Measurements from ENCODE around the gene RPS24.

RPS24 gene

GRCh38 chr10:78004215-78005026, 29.2 kb upstream of the RPS24 start:
- TF ChIP-seq, protein P1, sequence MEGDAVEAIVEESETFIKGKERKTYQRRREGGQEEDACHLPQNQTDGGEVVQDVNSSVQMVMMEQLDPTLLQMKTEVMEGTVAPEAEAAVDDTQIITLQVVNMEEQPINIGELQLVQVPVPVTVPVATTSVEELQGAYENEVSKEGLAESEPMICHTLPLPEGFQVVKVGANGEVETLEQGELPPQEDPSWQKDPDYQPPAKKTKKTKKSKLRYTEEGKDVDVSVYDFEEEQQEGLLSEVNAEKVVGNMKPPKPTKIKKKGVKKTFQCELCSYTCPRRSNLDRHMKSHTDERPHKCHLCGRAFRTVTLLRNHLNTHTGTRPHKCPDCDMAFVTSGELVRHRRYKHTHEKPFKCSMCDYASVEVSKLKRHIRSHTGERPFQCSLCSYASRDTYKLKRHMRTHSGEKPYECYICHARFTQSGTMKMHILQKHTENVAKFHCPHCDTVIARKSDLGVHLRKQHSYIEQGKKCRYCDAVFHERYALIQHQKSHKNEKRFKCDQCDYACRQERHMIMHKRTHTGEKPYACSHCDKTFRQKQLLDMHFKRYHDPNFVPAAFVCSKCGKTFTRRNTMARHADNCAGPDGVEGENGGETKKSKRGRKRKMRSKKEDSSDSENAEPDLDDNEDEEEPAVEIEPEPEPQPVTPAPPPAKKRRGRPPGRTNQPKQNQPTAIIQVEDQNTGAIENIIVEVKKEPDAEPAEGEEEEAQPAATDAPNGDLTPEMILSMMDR (conservative IDR thresholded peaks at IDR 0.05; ENCODE audit: low read depth, low read length) = no peak
- H3K4me1 ChIP-seq (ENCODE audit: low read depth, poor library complexity, severe bottlenecking) = no peaks in the 10 kb centered on the region
- no peak overlapping the region for H3K9ac ChIP-seq
- H3K36me3 ChIP-seq (ENCODE audit: insufficient read depth) = no peaks in the 10 kb centered on the region; the same call in 1 of the 2 replicates
- H3K27ac ChIP-seq = no peak overlapping the region
- no peak overlapping the region for H3K4me3 ChIP-seq (IDR thresholded peaks at IDR 0.05; ENCODE audit: insufficient read depth, low read depth, low read length)
- H3K79me2 ChIP-seq (ENCODE audit: insufficient read depth, low read depth) = no peaks in the 10 kb centered on the region
- no peaks in the 10 kb centered on the region for H4K20me1 ChIP-seq (ENCODE audit: insufficient read depth)
- H3K27me3 ChIP-seq (ENCODE audit: insufficient read depth, low read depth) = no peaks in the 10 kb centered on the region
- no peak overlapping the region for H3K4me2 ChIP-seq
- no peak overlapping the region for H2AFZ ChIP-seq (ENCODE audit: low read depth)

- H3K79me2 ChIP-seq (ENCODE audit: insufficient read depth, low read depth) = no peaks in the 10 kb centered on the region
- no peak overlapping the region for H2AFZ ChIP-seq (ENCODE audit: low read depth)
- H3K4me2 ChIP-seq = no peak overlapping the region
- no peaks in the 10 kb centered on the region for H3K27me3 ChIP-seq (ENCODE audit: insufficient read depth, low read depth)
- no peaks in the 10 kb centered on the region for H3K4me1 ChIP-seq (ENCODE audit: low read depth, poor library complexity, severe bottlenecking)
- no peaks in the 10 kb centered on the region for H4K20me1 ChIP-seq (ENCODE audit: insufficient read depth)
- no peak overlapping the region for H3K27ac ChIP-seq
- no peaks in the 10 kb centered on the region; the same call in 1 of the 2 replicates for H3K36me3 ChIP-seq (ENCODE audit: insufficient read depth)
- TF ChIP-seq, protein P1 (conservative IDR thresholded peaks at IDR 0.05; ENCODE audit: low read depth, low read length) = no peak
- H3K9ac ChIP-seq = no peak overlapping the region
- H3K4me3 ChIP-seq (IDR thresholded peaks at IDR 0.05; ENCODE audit: insufficient read depth, low read depth, low read length) = no peak overlapping the region
These were observed 26.5 kb upstream of the RPS24 start for GRCh38 chr10:78007172-78007571.

DNA sequence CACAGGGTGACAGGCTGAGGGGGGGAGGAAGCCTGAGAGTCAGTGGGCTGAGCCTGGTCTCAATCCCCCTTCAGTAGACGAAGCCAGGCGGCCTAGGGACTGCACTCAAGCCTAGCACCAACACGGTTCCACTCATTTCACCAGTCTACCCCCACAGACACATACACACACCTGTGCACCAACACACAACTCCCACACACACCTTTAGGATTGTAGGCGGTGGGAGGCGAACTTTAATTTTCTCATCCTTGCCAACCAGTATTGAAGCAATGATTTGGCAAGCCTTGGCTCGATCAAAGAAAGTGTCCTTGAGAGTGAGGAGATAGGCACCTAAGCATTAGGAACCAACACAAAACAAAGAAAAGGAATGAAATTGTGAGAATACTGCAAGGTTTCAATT, 24.0 kb upstream of the RPS24 start:
- Histone ChIP-seq H3K36me3 (ENCODE audit: insufficient read depth) (no peaks in the 10 kb centered on the region; the same call in 1 of the 2 replicates), H3K4me2 (no peak overlapping the region), H3K9ac (no peak overlapping the region), H2AFZ (ENCODE audit: low read depth) (no peak overlapping the region), H3K27me3 (ENCODE audit: insufficient read depth, low read depth) (no peaks in the 10 kb centered on the region), H3K79me2 (ENCODE audit: insufficient read depth, low read depth) (no peaks in the 10 kb centered on the region), H3K4me1 (ENCODE audit: low read depth, poor library complexity, severe bottlenecking) (no peaks in the 10 kb centered on the region), H3K27ac (no peak overlapping the region), H3K4me3 (IDR thresholded peaks at IDR 0.05; ENCODE audit: insufficient read depth, low read depth, low read length) (no peak overlapping the region), H4K20me1 (ENCODE audit: insufficient read depth) (no peaks in the 10 kb centered on the region)
- TF ChIP-seq, protein P1 (conservative IDR thresholded peaks at IDR 0.05; ENCODE audit: low read depth, low read length) = no peak

DNA sequence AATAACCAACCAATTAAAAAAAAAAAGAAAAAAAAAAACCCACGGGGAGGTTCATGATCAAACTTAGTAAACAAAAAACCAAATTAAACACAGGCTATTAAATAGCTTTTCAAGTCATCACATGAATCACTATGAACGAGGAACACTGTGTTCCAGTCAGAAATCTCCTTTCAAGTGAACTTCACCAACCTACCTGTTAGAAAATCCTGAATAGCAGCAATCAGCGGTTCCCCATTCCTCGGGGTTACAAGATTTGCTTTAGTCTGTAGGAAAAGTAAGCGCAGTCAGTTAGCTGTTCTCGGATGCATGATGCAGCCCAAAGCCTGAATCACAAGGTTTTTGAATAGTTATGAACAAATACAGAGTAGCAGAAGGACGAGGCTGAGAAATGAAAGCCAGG, 23.4 kb upstream of the RPS24 start:
- Histone ChIP-seq H3K9ac (no peak overlapping the region), H3K27me3 (ENCODE audit: insufficient read depth, low read depth) (no peaks in the 10 kb centered on the region), H2AFZ (ENCODE audit: low read depth) (no peak overlapping the region), H3K4me1 (ENCODE audit: low read depth, poor library complexity, severe bottlenecking) (no peaks in the 10 kb centered on the region), H3K27ac (no peak overlapping the region), H3K79me2 (ENCODE audit: insufficient read depth, low read depth) (no peaks in the 10 kb centered on the region), H3K36me3 (ENCODE audit: insufficient read depth) (no peaks in the 10 kb centered on the region; the same call in 1 of the 2 replicates), H4K20me1 (ENCODE audit: insufficient read depth) (no peaks in the 10 kb centered on the region), H3K4me3 (IDR thresholded peaks at IDR 0.05; ENCODE audit: insufficient read depth, low read depth, low read length) (no peak overlapping the region), H3K4me2 (no peak overlapping the region)
- TF ChIP-seq, protein P1 (conservative IDR thresholded peaks at IDR 0.05; ENCODE audit: low read depth, low read length) = no peak
